ENCODE measurements around the gene ZNF14. TPM values are rescaled to one million over a fixed set of nuclear protein-coding genes. Genes with fewer than 3 reads are reported as not detected.
"Not testable (repeated sequence)": the region's sequence is repeated elsewhere in the genome, so short reads cannot be mapped to it uniquely, and the experiment has no call there.

The ZNF14 gene
- total and polyA plus RNA-seq, 2 of the 4 experiments (the other 2 are of a cell fraction): 1.2 to 5.4 TPM

- Histone ChIP-seq H2AK5ac (ENCODE audit: low read depth, low read length) (no peak overlapping the region), H3K4ac (ENCODE audit: low read depth, low read length) (no peak overlapping the region), H3K4me3 (ENCODE audit: insufficient read depth, low read depth, low read length) (no peak overlapping the region), H3K36me3 (ENCODE audit: control insufficient read depth, insufficient read depth, low read length) (peaks cover 3% of the 10 kb centered on the region; the same call in 1 of the 2 replicates), H3K9me3 (ENCODE audit: control insufficient read depth, insufficient read depth, low read length) (peaks cover 61% of the 10 kb centered on the region), H2AFZ (replicated peaks; ENCODE audit: low read length, poor library complexity) (no peak overlapping the region), H3K56ac (ENCODE audit: extremely low read depth, insufficient read depth, low read length) (no peak overlapping the region), H4K8ac (ENCODE audit: low read depth in 2 of 2, low read length in 2 of 2) (no peak overlapping the region), H3K9ac (ENCODE audit: low read depth, low read length) (no peak overlapping the region), H3K27ac (ENCODE audit: insufficient read depth, low read length) (no peak overlapping the region), H3K27me3 (ENCODE audit: control insufficient read depth, insufficient read depth, low read length) (no peaks in the 10 kb centered on the region), H3K14ac (replicated peaks; ENCODE audit: low read depth, low read length) (no peak overlapping the region), H3K9me1 (ENCODE audit: insufficient read depth, low read length) (no peaks in the 10 kb centered on the region), H4K20me1 (ENCODE audit: insufficient read depth, low read length) (no peaks in the 10 kb centered on the region), H2BK5ac (ENCODE audit: low read depth, low read length, poor library complexity, severe bottlenecking) (no peak overlapping the region), H3K23ac (ENCODE audit: low read depth, low read length) (no peak overlapping the region), H3K18ac (ENCODE audit: low read depth, low read length) (no peak overlapping the region), H4K5ac (ENCODE audit: low read depth, low read length) (no peak overlapping the region), H2BK20ac (ENCODE audit: low read depth, low read length) (no peak overlapping the region), H3K4me2 (ENCODE audit: low read depth, low read length) (no peak overlapping the region), H3K79me1 (ENCODE audit: low read depth in 1 of 2, low read length in 2 of 2) (no peaks in the 10 kb centered on the region), H4K91ac (ENCODE audit: insufficient read depth, low read depth, low read length) (no peak overlapping the region), H2AK9ac (replicated peaks; ENCODE audit: low read depth, low read length, poor library complexity) (no peak overlapping the region), H2BK15ac (ENCODE audit: low read depth, low read length) (no peak overlapping the region), H3K4me1 (ENCODE audit: control insufficient read depth, insufficient read depth, low read length) (no peaks in the 10 kb centered on the region), H2BK120ac (ENCODE audit: low read depth, low read length) (no peak overlapping the region)
- dilution Hi-C loops (cut with HindIII; ENCODE audit: low sequenced_read_pairs, unreplicated experiment) (no loop called here), intact Hi-C loops (cut with micrococcal nuclease) (no loop called here), in situ Hi-C loops (cut with MboI; ENCODE audit: low sequenced_read_pairs) (no loop called here)
- no peak for TF ChIP-seq USF2 (IDR thresholded peaks at IDR 0.05; ENCODE audit: low read depth, low read length)
- no peak for TF ChIP-seq RFX5 (IDR thresholded peaks at IDR 0.05; ENCODE audit: low read depth, low read length)
- TF ChIP-seq MAFK (IDR thresholded peaks at IDR 0.05; ENCODE audit: low read depth, low read length): no peak
- TF ChIP-seq CTCF (conservative IDR thresholded peaks at IDR 0.05; ENCODE audit: low read depth, low read length): no peak
- no TSS peak for BruUV-seq (replicated peaks)
- 76% methylated on average over 5 of the region's 6 CpGs; no CpG with 5 or more reads in 1 of the 2 experiments for WGBS, 2 experiments (ENCODE audit: extremely low coverage in 2 of 2, insufficient read length in 1 of 2)
- DNase-seq (no peak), ATAC-seq (ENCODE audit: low read depth) (no peak)
- CTCF ChIA-PET: no interaction called here
- POLR2A ChIA-PET (ENCODE audit: unreplicated experiment): no interaction called here
Observed at GRCh38 chr19:19704836-19705235, 28.1 kb downstream of the ZNF14 start.

GRCh38 chr19:19700493-19700892 lies 32.4 kb downstream of the ZNF14 start:
- H2BK15ac ChIP-seq (ENCODE audit: low read depth, low read length); H4K5ac ChIP-seq (ENCODE audit: low read depth, low read length); H3K9ac ChIP-seq (ENCODE audit: low read depth, low read length); H2AFZ ChIP-seq (replicated peaks; ENCODE audit: low read length, poor library complexity); H3K23ac ChIP-seq (ENCODE audit: low read depth, low read length); H2AK9ac ChIP-seq (replicated peaks; ENCODE audit: low read depth, low read length, poor library complexity); H2BK20ac ChIP-seq (ENCODE audit: low read depth, low read length); BruUV-seq (replicated peaks); intact Hi-C loops (cut with micrococcal nuclease); H3K4me3 ChIP-seq (ENCODE audit: insufficient read depth, low read depth, low read length); H4K8ac ChIP-seq (ENCODE audit: low read depth in 2 of 2, low read length in 2 of 2); H3K56ac ChIP-seq (ENCODE audit: extremely low read depth, insufficient read depth, low read length); ATAC-seq (ENCODE audit: low read depth); H3K18ac ChIP-seq (ENCODE audit: low read depth, low read length); POLR2A ChIA-PET (ENCODE audit: unreplicated experiment); H3K4me2 ChIP-seq (ENCODE audit: low read depth, low read length); H2BK5ac ChIP-seq (ENCODE audit: low read depth, low read length, poor library complexity, severe bottlenecking); H2AK5ac ChIP-seq (ENCODE audit: low read depth, low read length); dilution Hi-C loops (cut with HindIII; ENCODE audit: low sequenced_read_pairs, unreplicated experiment); H3K27me3 ChIP-seq (ENCODE audit: control insufficient read depth, insufficient read depth, low read length); H3K14ac ChIP-seq (replicated peaks; ENCODE audit: low read depth, low read length); H3K79me1 ChIP-seq (ENCODE audit: low read depth in 1 of 2, low read length in 2 of 2); DNase-seq; H2BK120ac ChIP-seq (ENCODE audit: low read depth, low read length); H3K36me3 ChIP-seq (ENCODE audit: control insufficient read depth, insufficient read depth, low read length); H4K20me1 ChIP-seq (ENCODE audit: insufficient read depth, low read length); H4K91ac ChIP-seq (ENCODE audit: insufficient read depth, low read depth, low read length); H3K4ac ChIP-seq (ENCODE audit: low read depth, low read length); H3K27ac ChIP-seq (ENCODE audit: insufficient read depth, low read length); in situ Hi-C loops (cut with MboI; ENCODE audit: low sequenced_read_pairs); H3K4me1 ChIP-seq (ENCODE audit: control insufficient read depth, insufficient read depth, low read length); H3K9me1 ChIP-seq (ENCODE audit: insufficient read depth, low read length); CTCF ChIA-PET: not testable (repeated sequence)
- peaks cover 34% of the 10 kb centered on the region for H3K9me3 ChIP-seq (ENCODE audit: control insufficient read depth, insufficient read depth, low read length)
- WGBS, 2 experiments (ENCODE audit: extremely low coverage in 2 of 2, insufficient read length in 1 of 2): no CpG with 5 or more reads among the region's 1 CpG
